DMS53 treated with DMSO at 0.1 percent for 48 hours (cell line): ENCODE data around the gene FOXA1.
"Not testable (repeated sequence)": the region's sequence is repeated elsewhere in the genome, so short reads cannot be mapped to it uniquely, and the experiment has no call there.

Source experiments
- DNase-seq: peaks from one replicate; lab custom pipeline; 2025; ENCODE audit not compliant: unreplicated experiment; lab: John Stamatoyannopoulos, UW

The FOXA1 gene

GRCh38 chr14:37563189-37563588 is 31.9 kb downstream of the FOXA1 start:
- DNase-seq, result no peak

- no peak for DNase-seq
Observed at GRCh38 chr14:37559386-37559785, 35.7 kb downstream of the FOXA1 start.

GRCh38 chr14:37558740-37559139 is 36.3 kb downstream of the FOXA1 start:
- no peak for DNase-seq

- DNase-seq, result not testable (repeated sequence)
Observed at GRCh38 chr14:37555596-37555995, 39.5 kb downstream of the FOXA1 start.

GRCh38 chr14:37553935-37554550 is 41.0 kb downstream of the FOXA1 start:
- DNase-seq, result no peak

GRCh38 chr14:37551119-37551518 is 43.9 kb downstream of the FOXA1 start:
- DNase-seq, result no peak

- no peak for DNase-seq
Observed at GRCh38 chr14:37550511-37550910, 44.5 kb downstream of the FOXA1 start.

- peak; percentile 62 for DNase-seq
Observed at GRCh38 chr14:37546621-37547447, 48.2 kb downstream of the FOXA1 start.

GRCh38 chr14:37545174-37545573 is 49.9 kb downstream of the FOXA1 start:
- DNase-seq, result no peak

GRCh38 chr14:37544407-37544806 is 50.6 kb downstream of the FOXA1 start:
- peak; percentile 7 for DNase-seq

GRCh38 chr14:37539992-37540391 is 55.1 kb downstream of the FOXA1 start:
- DNase-seq, result no peak
